ENCODE results near the gene H1-8. TPM values are rescaled to one million over a fixed set of nuclear protein-coding genes. Genes with fewer than 3 reads are reported as not detected.
"Not testable (repeated sequence)": the region's sequence is repeated elsewhere in the genome, so short reads cannot be mapped to it uniquely, and the experiment has no call there.

H1-8 gene
- polyA plus RNA-seq, 3 donors from 2014 or later, result not detected

DNA sequence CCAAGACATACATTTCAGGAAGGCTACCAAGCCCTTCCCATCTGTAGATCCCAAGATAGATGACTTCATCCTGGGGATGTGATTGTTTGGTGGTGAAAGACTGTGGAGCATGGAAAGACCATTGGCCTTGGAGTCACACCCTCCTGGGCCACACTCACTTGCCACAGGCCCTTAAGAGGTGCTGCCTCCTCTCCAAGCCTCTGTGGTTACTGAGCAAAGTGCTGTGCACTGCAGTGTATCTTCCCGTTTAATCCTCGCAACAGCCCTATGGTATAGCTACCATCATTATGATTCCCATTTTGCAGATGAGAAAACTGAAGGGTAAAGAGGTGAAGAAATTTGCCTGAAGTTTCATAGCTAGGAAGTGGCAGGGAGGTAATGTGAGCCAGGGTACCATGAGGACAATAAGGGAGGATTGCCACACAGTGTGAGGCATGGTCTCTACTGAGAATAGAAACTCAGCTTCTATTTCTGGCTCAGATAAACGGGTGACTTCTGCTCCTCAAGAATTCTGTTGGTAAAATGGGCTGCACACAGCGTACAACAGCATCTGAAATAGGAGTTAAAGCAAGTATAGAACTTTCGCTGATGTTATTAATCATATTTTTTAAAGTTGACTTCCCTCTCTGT lies 38.4 kb upstream of the H1-8 start:
- Mint-ChIP-seq H3K4me1 (peaks cover 13 to 22% of the 10 kb centered on the region in 2 donors), H3K4me3 (no peak overlapping the region), H3K27ac (peak overlapping the region in 1 of 6 donors; percentile 60), H3K36me3 (peaks cover 4 to 32% (median 25%) of the 10 kb centered on the region in 3 donors), H3K9me3 (no peaks in the 10 kb centered on the region), H3K27me3 (ENCODE audit: low read depth in 3 of 3) (peaks cover 1 to 4% (median 3%) of the 10 kb centered on the region in 3 donors)
- no peak for DNase-seq

DNA sequence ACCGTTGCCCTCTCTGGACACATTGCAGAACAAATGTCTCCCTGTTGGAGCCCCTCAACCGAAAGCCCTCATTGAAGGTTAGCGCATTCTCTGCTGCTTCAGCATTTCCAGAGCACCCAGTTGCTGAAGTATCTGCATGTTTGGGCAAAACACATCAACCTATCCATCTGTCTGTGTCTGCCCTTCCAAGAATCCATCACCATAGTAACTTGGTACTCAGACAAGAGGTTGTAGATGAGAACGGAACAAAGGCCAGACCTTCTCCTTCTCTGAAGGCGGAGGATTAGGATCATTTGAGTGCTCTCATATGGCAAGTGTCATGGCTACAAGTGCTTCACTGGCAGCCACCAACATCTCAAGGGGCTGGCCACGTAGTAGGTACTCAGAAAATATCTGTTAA lies 37.6 kb upstream of the H1-8 start:
- Mint-ChIP-seq H3K27me3 (ENCODE audit: low read depth in 3 of 3) (peaks cover 1 to 11% (median 3%) of the 10 kb centered on the region in 3 donors), H3K4me3 (no peak overlapping the region), H3K27ac (no peak overlapping the region), H3K4me1 (peaks cover 13 to 22% of the 10 kb centered on the region in 2 donors), H3K36me3 (peaks cover 4 to 33% (median 24%) of the 10 kb centered on the region in 3 donors), H3K9me3 (no peaks in the 10 kb centered on the region)
- DNase-seq, result no peak

DNA sequence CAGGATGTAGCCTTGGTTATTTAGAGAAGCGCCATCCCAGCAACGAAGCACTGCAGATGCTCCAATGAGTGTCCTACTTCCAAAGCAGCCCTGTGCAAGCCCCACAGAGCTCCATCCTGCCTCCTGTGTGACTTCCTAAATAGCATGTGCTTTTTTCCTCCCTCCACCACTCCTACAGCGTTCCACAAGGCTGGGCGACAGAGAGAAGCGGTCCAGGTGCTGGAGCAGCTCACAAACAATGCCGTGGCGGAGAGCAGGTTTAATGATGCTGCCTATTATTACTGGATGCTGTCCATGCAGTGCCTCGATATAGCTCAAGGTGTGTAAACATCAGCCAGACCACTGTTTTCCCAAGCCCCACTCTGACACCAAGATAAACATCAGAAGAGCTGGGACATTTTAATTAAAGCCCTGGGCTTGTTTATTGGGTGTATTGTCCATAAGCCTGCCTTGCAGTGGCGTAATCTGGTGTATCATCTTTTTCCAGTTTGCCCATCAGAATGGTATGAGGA lies 36.7 kb upstream of the H1-8 start:
- no peak overlapping the region for H3K4me3 Mint-ChIP-seq
- peaks cover 4 to 24% (median 22%) of the 10 kb centered on the region in 3 donors for H3K36me3 Mint-ChIP-seq
- no peak overlapping the region for H3K27ac Mint-ChIP-seq
- DNase-seq, result no peak
- peaks cover 2 to 9% (median 3%) of the 10 kb centered on the region in 3 donors for H3K27me3 Mint-ChIP-seq (ENCODE audit: low read depth in 3 of 3)
- H3K9me3 Mint-ChIP-seq, result no peaks in the 10 kb centered on the region
- H3K4me1 Mint-ChIP-seq, result peaks cover 13 to 26% of the 10 kb centered on the region in 2 donors

DNA sequence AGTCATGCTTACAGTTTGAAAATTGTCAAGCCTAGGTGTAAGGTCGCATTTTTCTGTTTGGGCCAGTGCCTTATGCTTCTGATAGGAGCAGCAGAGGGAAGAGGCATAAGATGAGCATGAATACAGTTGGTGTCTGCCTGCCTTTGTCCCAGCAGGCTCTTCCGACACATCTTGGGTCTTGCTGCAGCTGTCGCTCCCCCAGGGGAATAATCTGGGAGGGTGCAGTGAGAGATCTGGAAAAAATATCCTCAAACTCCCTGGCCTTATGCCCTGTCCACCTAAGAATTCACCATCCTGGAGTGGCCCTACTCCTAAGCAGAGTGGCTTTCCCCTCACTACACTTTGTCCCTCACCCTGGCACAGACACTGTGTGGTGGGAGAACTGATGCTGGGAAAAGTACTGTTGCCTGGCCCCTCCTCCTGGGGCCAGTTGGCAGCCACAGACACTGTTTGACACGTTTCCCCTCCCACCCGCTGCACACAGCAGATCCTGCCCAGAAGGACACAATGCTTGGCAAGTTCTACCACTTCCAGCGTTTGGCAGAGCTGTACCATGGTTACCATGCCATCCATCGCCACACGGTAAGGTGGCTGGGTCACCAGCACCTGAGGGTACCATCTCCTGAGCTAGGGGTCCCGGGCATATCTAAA lies 35.7 kb upstream of the H1-8 start:
- H3K27ac Mint-ChIP-seq, result no peak overlapping the region

DNA sequence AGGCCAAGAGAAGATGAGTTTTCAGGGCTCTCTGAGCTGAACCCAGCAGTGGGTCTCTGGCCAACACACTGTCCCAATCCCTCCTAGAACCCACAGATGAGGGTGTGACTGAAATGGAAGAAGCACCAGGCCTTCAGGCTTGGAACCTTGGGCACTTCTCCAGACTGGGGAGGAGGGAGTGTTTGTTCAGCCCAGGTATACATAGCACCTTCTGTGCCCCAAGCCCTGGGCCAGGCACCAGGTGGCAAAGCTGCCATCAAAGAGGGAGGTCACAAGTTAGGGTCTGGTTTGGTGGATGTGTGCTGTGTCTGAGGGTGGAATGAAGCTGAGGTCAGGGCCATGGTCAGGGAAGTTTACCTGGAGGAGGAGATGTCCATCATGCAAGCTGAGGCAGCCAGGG lies 30.4 kb upstream of the H1-8 start:
- Mint-ChIP-seq H3K27ac (peak overlapping the region in 2 of 6 donors; percentile 37 to 56), H3K4me1 (peaks cover 0 to 11% of the 10 kb centered on the region in 2 donors), H3K4me3 (no peak overlapping the region), H3K9me3 (no peaks in the 10 kb centered on the region), H3K27me3 (ENCODE audit: low read depth in 3 of 3) (peaks cover 0 to 7% (median 2%) of the 10 kb centered on the region in 3 donors), H3K36me3 (peaks cover 11 to 35% (median 21%) of the 10 kb centered on the region in 3 donors)
- no peak for DNase-seq

More for the DNA sequence above, 35.7 kb upstream of the H1-8 start:
- H3K4me3 Mint-ChIP-seq, result no peak overlapping the region
- H3K9me3 Mint-ChIP-seq, result no peaks in the 10 kb centered on the region
- H3K36me3 Mint-ChIP-seq, result peaks cover 4 to 30% (median 21%) of the 10 kb centered on the region in 3 donors
- no peak for DNase-seq
- peaks cover 13 to 26% of the 10 kb centered on the region in 2 donors for H3K4me1 Mint-ChIP-seq
- H3K27me3 Mint-ChIP-seq (ENCODE audit: low read depth in 3 of 3), result peaks cover 2 to 9% (median 3%) of the 10 kb centered on the region in 3 donors

DNA sequence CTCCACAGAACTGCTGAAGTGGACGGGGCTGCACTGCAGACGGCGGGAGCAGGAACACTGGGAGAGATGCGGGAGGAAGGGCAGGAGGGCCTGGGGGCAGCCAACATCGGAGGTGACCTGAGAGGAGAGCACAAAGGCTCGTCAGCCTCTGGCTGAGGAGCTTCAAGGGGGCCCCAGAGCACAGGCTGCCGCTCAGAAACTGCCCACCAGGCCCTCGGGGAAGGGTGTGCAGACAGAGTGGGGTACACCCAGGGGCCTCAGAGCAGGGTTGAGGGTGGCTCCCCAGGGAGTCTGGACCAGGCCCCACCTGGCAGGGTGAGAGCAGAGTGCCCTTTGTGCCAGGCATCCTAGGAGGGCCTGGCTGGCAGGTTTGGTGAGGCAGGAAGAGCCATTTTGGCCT lies 29.3 kb upstream of the H1-8 start:
- H3K36me3 Mint-ChIP-seq, result peaks cover 8 to 35% (median 21%) of the 10 kb centered on the region in 3 donors
- peaks cover 0 to 5% of the 10 kb centered on the region in 2 donors for H3K4me1 Mint-ChIP-seq
- peaks cover 0 to 7% (median 2%) of the 10 kb centered on the region in 3 donors for H3K27me3 Mint-ChIP-seq (ENCODE audit: low read depth in 3 of 3)
- no peak for DNase-seq
- H3K9me3 Mint-ChIP-seq, result no peaks in the 10 kb centered on the region
- no peak overlapping the region for H3K4me3 Mint-ChIP-seq
- no peak overlapping the region for H3K27ac Mint-ChIP-seq

DNA sequence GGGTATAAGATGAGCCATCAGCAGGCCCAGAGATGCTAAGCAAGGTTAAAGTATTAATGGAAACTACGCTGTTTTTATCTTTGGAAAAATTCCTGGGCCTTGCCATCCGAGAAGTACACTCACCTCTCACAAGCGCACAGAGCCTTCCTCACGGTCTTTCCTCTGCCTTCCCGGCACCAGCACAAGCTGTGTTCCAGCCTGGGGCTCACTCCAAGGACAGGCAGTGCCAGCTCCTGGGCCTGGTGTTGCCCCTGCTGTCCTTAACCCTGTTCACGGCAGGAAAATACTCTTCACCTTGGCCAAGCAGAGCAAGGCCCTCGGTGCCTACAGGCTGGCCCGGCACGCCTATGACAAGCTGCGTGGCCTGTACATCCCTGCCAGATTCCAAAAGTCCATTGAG lies 28.9 kb upstream of the H1-8 start:
- Mint-ChIP-seq H3K27me3 (ENCODE audit: low read depth in 3 of 3) (peaks cover 0 to 7% (median 2%) of the 10 kb centered on the region in 3 donors), H3K4me3 (no peak overlapping the region), H3K27ac (no peak overlapping the region), H3K9me3 (no peaks in the 10 kb centered on the region), H3K36me3 (peaks cover 7 to 35% (median 21%) of the 10 kb centered on the region in 3 donors), H3K4me1 (peaks cover 0 to 5% of the 10 kb centered on the region in 2 donors)
- DNase-seq, result no peak

DNA sequence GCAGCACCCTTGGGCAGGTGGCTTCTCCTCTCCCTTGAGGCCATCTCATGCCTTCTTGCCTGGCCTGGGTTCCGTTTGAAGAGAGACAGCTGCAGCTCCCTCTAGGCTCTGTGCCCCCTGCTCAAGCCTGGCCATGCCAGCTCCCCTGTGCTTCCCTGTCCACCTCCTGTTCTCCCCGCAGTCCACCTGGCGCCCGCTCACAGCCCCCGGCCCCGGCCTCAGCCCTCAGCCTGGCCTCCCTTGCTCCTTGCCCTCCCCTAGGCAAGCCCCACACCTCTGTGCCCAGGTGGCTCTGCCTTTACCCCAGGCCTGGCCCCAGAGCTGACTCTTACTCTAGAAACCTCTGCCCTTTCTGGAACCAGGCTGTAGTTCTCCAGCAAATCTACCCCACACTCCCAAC lies 28.4 kb upstream of the H1-8 start:
- Mint-ChIP-seq H3K4me1 (peaks cover 0 to 5% of the 10 kb centered on the region in 2 donors), H3K4me3 (no peak overlapping the region), H3K36me3 (peaks cover 7 to 33% (median 17%) of the 10 kb centered on the region in 3 donors), H3K9me3 (no peaks in the 10 kb centered on the region), H3K27ac (no peak overlapping the region), H3K27me3 (ENCODE audit: low read depth in 3 of 3) (peaks cover 0 to 7% (median 2%) of the 10 kb centered on the region in 3 donors)
- no peak for DNase-seq

DNA sequence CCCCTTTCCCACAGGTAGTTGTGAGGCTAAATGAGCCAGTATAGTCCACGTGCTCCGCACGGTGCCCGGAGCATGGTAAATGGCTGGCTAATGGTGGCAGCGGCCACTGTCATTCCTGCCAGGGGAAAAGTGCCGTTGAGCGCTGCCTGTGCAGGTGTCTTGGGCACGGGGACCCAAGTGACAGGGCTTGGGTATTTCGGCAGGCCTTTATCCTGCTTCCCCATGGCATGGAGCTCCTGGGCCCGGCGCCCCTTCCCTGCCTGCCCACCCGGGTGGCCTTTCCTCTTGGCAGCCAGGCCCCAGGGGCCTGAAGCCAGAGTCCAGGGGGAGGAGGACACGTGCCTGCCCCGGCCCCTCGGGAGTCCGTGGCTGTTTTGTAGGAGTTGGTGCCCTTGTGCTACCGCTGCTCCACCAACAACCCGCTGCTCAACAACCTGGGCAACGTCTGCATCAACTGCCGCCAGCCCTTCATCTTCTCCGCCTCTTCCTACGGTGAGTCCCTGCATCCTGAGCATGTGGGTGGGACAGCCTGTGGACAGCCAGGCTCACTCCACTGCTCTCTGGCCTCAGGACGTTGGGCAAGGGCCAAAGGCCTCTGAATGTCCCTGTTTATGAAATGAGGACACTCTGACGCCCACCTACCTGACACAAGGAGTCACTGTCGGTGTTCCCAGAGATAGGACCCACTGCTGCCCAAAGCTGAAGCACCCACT lies 27.7 kb upstream of the H1-8 start:
- not testable (repeated sequence) for H3K4me1 Mint-ChIP-seq; DNase-seq; H3K27me3 Mint-ChIP-seq (ENCODE audit: low read depth in 3 of 3); H3K27ac Mint-ChIP-seq; H3K4me3 Mint-ChIP-seq; H3K9me3 Mint-ChIP-seq
- H3K36me3 Mint-ChIP-seq, result peaks cover 7 to 32% (median 18%) of the 10 kb centered on the region in 3 donors

DNA sequence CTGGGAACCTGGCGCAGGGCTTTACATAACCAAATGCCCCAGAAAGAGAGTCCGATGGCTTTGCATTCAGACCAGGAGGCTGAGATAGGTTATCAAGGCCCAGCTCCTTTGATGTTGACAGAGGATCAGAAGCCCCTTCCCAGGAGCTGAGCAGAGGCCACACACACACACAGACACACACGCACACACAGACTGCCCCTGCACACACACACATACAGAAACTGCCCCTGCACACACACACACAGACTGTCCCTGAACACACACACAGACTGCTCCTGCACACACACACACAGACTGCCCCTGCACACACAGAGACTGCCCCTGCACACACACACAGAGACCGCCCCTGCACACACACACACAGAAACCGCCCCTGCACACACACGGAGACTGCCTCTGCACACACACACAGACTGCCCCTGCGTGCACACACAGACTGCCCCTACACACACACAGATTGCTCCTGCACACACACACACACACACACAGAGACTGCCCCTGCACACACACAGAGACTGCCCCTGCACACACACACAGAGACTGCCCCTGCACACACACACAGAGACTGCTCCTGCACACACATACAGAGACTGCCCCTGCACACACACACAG lies 27.0 kb upstream of the H1-8 start:
- not testable (repeated sequence) for H3K9me3 Mint-ChIP-seq; DNase-seq; H3K27me3 Mint-ChIP-seq (ENCODE audit: low read depth in 3 of 3); H3K4me3 Mint-ChIP-seq; H3K4me1 Mint-ChIP-seq
- peaks cover 7 to 34% (median 14%) of the 10 kb centered on the region in 3 donors for H3K36me3 Mint-ChIP-seq
- H3K27ac Mint-ChIP-seq, result peak overlapping the region in 1 of 6 donors; percentile 60

DNA sequence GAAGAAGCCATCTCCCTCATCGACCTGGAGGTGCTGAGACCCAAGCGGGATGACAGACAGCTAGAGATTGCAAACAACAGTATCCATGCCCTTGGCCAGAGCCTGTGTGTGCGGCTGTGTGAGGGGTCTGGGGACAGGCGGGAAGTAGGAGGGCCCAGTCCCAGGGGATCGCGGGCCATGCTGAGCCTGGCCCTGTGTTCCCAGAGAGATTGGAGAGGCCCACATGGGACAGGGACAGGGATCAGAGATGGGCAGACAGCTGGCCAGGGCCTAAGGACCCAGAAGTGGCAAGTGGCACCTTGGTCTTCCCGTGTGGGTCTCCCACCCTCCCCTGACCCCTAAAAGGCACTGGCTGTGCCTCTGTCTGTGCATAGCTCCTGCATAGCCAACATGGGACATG lies 25.5 kb upstream of the H1-8 start:
- H3K9me3 Mint-ChIP-seq, result no peaks in the 10 kb centered on the region
- H3K36me3 Mint-ChIP-seq, result peaks cover 7 to 24% (median 8%) of the 10 kb centered on the region in 3 donors
- no peaks in the 10 kb centered on the region for H3K4me1 Mint-ChIP-seq
- no peak overlapping the region for H3K4me3 Mint-ChIP-seq
- H3K27ac Mint-ChIP-seq, result peak overlapping the region in 1 of 6 donors; percentile 36
- DNase-seq, result no peak
- H3K27me3 Mint-ChIP-seq (ENCODE audit: low read depth in 3 of 3), result peaks cover 0 to 3% (median 0%) of the 10 kb centered on the region in 3 donors

DNA sequence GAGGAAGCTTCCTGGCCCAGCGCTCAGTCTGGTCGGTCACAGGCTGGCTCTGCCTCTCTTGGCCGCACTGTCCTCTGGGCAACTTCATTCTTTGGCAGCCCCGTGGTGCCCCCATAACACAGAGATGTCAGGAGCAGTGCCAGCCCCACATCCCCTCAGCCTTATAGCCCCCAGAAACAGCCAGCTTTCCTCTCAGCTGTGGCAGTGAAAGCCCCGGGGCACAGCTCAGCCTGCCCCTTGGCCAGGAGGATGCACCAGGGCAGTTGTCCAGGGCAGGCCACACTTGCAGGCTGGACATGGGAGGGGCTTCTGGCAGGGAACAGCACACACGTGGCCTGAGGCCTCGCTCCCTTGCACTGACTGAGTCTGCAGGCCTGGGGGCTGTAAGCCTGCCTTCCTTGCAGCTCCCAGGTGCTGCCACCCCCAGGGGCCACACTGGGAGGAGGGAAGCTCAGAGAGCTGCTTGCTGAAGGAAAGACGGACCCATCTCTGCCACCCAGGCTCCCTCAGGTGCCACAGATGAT lies 24.9 kb upstream of the H1-8 start:
- peaks cover 0 to 3% (median 0%) of the 10 kb centered on the region in 3 donors for H3K27me3 Mint-ChIP-seq (ENCODE audit: low read depth in 3 of 3)
- H3K4me1 Mint-ChIP-seq, result no peaks in the 10 kb centered on the region
- no peak overlapping the region for H3K4me3 Mint-ChIP-seq
- no peak for DNase-seq
- peaks cover 7 to 21% (median 8%) of the 10 kb centered on the region in 3 donors for H3K36me3 Mint-ChIP-seq
- H3K9me3 Mint-ChIP-seq, result no peaks in the 10 kb centered on the region
- peak overlapping the region in 1 of 6 donors; percentile 36 for H3K27ac Mint-ChIP-seq

DNA sequence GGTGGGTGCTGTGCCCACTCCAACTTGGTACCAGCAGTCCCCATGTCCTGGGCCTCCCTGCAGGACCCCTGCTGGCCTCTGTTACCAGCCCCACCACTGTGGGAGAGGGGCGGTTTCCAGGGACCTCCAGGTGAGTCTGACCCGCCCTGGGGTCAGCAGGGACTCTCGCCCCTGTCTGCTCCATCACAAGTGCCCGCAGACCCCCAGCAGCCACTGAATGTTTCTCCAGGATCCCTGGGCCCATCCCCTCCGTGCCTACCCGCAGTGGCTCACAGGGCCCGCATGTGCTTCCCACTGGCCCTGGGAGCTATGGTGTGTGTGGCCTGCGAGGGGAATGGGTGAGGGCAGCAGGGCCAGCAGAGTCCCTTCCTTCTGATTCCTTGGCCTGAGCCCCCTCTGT lies 24.4 kb upstream of the H1-8 start:
- Mint-ChIP-seq H3K36me3 (peaks cover 4 to 21% (median 7%) of the 10 kb centered on the region in 3 donors), H3K27me3 (ENCODE audit: low read depth in 3 of 3) (peaks cover 0 to 3% (median 0%) of the 10 kb centered on the region in 3 donors), H3K4me1 (no peaks in the 10 kb centered on the region), H3K4me3 (no peak overlapping the region), H3K27ac (no peak overlapping the region), H3K9me3 (no peaks in the 10 kb centered on the region)
- no peak for DNase-seq
